NCI-H345 (cell line): ENCODE data around the gene PRKCA.
A peak's percentile ranks its signal among the peaks of the same experiment; 100 is the strongest.

Source experiments
- DNase-seq: peaks from one replicate; lab custom pipeline; 2025; lab: John Stamatoyannopoulos, UW

Gene PRKCA

DNA sequence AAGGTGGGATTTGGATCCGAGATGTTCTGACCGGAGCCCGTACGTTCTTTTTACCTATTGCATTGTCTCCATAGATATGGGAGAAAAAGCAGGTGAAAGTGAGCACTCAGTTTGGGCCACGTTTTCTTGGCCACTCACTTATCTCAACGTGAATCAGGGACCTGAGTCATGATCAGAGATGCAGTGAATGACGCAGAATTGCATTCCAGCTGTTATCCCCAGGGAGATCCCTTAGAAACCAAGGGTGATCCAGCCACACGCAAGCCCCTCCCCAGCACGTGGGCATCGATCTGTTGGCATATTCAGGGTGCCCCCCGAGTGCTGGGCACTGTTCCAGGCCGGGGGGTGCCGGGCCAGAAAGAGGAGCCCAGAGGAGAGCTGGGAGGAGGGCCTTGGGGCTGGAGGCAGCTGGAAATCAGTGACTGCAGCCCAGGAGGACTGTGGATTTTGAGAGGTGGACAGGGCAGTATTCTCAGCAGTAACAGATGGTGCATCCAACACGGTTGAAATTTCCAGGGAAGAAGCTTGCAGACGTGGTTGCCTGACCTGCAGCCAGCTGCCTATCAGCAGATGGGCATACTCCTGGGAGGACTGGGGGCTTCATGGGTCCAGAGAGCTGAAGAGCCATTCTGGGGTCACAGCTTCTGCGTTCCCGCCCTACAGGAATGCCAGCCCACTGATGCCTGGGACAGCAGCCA is 445.3 kb downstream of the PRKCA start:
- peak; percentile 21 for DNase-seq

GRCh38 chr17:66748578-66748977 is 446.2 kb downstream of the PRKCA start:
- no peak for DNase-seq

GRCh38 chr17:66749217-66749832 is 446.9 kb downstream of the PRKCA start:
- DNase-seq, result no peak

DNA sequence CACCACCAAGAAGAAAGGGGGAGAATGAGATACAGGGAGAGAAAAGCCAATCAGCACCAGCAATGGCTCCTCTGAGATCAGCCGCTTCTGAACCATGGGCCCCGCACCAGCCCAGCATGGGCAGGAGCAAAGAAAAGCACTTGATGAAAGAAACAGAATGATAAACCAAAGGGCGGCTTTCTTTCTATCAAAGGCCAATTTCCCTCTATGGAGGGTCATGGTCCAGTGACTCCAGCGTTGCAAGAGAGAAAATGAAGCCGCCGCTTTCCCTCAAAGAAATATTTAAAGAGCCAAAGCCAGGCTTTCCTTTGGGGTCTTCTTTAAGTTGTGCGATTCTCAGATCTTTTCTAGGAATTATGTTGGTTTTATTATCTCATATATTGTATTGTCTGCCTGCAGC is 447.7 kb downstream of the PRKCA start:
- DNase-seq, result no peak

GRCh38 chr17:66750781-66751543 is 448.5 kb downstream of the PRKCA start:
- no peak for DNase-seq

DNA sequence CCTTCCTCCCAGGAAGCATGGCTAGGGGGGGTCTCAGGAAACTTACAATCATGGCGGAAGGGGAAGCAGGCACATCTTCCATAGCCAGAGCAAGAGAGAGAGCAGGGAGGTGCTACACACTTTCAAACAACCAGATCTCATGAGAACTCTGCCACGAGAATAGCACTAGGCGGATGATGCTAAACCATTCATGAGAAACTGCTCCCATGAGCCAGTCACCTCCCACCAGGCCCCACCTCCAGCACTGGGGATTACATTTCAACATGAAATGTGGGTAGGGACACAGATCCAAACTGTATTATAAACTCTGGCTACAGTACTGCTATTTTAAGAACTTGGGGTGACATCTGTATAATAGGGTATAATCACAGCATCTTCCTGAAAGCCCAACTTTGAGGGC is 449.4 kb downstream of the PRKCA start:
- no peak for DNase-seq

DNA sequence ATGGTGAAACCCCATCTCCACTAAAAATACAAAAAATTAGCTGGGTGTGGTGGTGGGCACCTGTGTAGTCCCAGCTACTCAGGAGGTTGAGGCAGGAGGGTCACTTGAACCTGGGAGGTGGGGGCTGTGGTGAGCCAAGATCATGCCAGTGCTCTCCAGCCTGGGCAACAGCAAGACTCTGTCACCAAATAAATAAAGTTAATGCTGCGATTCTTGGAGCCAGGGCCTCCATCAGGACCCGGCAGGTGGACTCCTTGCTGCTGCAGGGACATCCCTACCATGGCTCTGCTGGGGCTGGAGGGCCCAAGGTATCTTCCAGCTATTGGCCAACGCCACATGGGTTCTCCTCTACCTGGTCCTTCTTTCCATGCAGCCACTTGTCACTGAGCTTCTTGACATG is 450.0 kb downstream of the PRKCA start:
- no peak for DNase-seq

DNA sequence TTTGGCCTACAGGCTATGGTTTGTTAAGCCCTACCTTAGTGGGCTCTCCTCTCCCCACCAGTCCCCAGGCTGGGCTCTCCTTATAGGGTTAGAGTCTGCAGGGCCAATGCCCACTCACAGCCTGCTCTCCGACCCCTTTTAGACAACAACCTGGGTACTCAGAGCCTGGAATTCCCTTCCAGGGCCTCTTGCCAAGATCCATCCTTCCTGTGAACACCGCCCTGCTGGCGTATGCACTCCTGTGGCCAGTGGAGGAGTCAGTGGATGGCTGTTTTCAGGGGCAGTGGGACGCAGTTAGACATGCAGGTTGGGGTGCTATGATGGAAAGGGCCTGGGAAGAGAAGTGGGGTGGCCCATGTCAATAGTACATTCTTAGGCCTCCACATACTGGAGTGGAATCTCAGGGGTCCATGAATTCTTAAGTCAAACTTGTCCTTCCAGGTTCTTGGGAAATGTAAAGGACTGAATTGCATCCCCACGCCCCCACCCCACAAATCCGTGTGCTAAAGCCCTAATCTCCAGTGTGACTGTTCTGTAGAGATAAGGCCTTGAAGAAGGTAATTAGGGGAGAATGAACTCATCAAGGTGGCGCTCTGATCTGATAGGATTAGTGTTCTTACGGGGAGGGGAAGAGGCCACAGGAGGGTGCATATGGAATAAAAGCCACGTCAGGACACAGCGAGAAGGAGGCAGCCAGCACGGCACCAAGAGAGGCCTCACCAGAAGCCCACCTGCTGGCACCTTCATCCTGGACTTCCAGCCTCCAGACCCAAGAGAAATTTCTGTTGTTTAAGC is 450.9 kb downstream of the PRKCA start:
- no peak for DNase-seq

GRCh38 chr17:66755101-66755943 is 452.9 kb downstream of the PRKCA start:
- DNase-seq, result peak; percentile 96

DNA sequence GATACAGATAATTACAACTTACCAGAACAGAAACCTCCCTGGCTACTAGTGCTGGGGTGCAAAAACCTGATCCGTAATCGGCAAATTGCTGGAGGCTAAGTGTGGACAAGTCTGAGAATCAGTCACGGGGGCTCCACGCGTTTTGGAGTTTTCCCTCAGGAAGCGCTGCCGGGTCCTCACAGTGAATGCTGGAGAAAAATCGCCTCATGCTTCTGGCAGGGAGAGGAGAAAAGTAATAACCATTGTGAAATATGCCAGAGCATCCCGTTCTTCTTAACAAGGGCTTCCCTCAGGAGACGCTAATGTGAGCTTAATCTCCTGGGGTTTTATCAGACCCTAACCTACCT is 453.5 kb downstream of the PRKCA start:
- no peak for DNase-seq

DNA sequence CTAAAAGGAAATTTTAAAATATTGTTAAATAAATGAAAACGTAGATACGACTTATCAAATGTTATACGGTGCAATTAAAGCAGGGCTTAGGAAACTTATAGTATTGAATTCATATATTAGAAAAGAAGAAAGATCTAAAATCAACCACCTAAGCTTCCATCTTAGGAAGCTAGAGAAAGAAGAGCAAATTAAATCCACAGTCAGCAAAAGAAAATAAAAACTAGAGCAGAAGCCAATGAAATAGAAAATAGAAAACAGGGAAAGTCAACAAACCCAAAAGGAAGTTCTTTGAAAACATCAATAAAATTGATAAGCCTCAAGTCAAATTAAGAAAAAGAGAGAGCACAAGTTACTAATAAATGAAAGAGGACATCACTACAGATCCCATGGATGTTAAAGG is 457.9 kb downstream of the PRKCA start:
- DNase-seq, result no peak

DNA sequence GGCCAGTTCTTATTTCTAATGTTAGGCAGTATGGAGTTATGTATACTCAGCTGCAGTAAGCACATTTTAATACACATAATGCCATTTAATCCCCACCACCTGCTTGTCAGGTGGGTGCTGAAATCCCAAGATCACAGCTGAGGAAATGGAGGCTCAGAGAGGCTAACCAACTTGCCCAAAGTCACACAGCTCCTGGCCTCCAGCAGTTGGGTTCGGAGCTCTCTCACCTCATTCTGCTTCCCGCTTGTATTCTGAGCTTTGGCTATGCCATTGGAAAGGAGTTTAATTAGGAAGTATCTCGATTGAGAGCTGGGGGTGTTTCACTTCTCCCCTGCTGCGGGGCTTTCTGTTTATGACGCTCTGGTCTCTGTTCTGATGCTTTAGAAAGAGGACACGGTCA is 459.9 kb downstream of the PRKCA start:
- DNase-seq, result no peak

- no peak for DNase-seq
Observed at GRCh38 chr17:66763056-66763455, 460.6 kb downstream of the PRKCA start.

DNA sequence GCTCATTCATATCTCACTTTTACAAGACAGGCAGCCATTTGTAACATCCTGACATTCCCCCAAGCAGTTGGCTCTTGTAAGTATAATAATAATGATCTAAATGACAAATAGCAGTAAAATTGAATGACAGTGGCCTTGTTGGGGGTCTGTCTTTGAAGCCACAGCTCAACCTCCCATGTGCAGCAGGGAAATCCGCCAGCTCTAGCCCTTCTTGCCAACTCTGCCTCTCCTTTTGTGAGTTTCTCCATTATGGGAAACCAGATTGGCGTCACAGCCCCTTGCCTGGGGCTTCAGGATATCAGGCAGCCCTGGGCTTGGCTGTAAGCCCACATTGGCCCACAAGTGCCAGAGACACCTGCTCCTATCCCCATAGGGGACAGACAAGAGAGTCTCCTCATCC is 462.1 kb downstream of the PRKCA start:
- peak; percentile 91 for DNase-seq

DNA sequence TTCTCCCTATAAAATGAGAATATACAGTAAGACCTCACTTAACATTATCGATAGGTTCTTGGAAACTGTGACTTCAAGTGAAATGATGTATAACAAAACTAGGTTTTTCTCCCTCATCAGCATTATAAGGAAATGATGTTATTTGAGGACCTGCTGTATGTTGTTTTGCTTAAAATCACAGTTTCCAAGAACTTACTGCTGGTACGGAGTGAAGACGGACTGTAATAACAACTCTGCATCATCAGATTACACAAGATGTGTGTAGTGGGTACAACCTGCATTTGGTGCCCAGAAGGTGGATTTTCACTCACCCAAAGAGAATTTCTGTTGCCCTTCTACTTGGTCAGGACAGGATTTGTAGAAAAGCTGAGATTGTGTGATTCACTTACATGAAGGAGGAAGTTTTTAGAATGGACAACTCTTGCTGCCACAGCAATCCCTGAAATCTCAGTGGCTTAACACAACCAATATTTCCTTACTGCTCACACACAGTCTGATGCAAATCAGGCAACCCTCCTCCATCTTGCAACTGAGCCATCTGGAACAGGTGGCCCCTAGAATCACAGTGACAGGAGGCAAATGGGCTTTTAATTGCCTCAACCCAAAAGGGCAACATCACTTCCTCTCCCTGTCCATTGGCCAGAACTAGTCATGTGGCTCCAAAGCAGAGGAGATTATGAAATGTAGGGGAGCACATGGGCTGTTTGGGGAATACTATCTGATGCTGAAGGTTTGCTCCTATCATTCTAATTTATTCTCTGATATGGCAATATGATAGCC is 464.9 kb downstream of the PRKCA start:
- DNase-seq, result no peak

DNA sequence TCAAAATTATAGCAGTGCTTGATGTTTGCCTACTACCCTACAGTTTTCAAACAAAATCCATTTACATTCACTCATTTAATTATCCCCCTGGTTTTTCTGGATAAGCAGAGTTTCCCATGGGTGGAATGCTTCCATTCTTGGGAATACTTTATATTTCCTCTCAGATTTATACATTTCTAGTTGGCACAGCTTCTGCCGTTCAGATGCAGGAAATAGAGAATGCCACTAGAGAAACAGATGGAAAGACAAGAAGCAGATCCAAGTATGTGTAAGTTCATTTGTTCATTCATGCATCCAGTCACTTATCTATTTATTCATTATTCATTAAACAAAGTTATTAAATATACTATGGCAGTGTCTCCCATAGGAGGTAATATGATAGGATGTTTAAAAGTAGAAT is 467.5 kb downstream of the PRKCA start:
- DNase-seq, result no peak

GRCh38 chr17:66772148-66772812 is 469.9 kb downstream of the PRKCA start:
- no peak for DNase-seq

- DNase-seq, result no peak
Observed at GRCh38 chr17:66775271-66775670, 472.9 kb downstream of the PRKCA start.

GRCh38 chr17:66775881-66776400 is 473.5 kb downstream of the PRKCA start:
- no peak for DNase-seq
